Activated effector memory CD4-positive, alpha-beta T cell treated with Interleukin-2 at 50 U/mL for 16 hours (primary cell): ENCODE data around the gene TRAIP.

Experiments
- DNase-seq: peaks from one replicate; pipeline ENCODE4 v3.0.0-alpha.2; 2020

Gene TRAIP

DNA sequence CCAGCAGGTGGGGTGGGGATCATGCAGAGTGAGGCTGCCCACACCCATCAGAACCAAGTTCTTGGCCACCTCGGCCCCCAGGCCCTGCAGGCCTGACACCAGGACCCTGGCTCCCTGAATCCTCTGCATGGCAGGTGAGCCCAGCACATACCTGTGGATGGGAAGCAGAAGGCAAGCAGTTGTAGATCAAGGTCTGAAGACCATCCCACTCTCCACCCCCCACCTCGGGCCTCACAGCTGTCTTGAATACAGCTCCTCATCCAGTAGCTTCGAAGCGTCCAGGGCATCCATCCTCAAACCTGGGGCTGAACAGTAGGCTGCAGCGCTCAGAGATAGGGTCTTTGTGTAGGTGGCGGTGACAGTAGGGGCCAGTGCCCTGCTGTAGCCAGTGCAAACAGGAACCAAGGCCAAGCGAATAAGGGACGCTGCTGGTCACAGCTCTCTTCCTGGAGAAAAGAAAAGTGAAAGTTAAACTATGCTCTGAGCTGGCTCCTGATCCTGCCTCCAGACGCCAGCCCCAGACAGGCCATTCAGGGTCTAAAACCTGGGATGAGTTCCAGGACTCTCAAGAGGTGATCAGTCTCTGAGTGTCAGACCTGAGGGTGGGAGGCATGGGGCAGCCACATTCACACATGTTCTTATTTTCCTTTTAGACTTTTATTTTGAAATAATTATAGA lies 42.7 kb downstream of the TRAIP start, which contains the start of gene UBA7:
Gene UBA7 (minus strand): TSS at position 457 of the 678 bp plus-strand sequence. CDS start 166 bp downstream, at position 291.
- DNase-seq = peak; percentile 24

DNA sequence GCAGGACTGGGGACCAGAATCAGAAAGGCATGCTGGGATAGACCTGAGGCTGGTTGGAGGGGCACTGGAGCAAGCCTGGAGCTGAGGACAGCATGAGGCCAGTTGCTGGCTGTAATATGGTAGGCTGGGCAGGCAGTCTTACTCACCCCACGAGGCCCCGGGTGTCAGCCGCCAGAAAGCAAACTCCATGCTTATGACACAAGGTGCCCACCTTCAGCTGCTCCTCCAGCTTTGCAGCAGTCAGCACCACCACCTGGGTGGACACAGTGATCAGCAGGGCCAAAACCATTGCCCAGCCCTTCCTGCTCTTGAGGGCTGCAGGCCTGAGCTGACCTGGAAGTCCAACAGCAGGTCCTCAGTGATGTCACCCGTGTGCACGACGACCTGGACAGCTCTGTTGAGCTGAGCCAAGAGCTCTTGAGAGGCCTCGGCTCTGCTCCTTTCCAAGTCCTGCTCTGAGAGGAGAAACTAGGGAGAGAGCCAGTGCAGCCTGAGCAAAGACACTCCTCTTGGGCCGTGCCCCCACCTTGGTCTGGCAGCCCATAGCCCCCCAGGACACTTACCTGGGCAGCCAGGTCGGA lies 43.4 kb downstream of the TRAIP start:
- DNase-seq = no peak

DNA sequence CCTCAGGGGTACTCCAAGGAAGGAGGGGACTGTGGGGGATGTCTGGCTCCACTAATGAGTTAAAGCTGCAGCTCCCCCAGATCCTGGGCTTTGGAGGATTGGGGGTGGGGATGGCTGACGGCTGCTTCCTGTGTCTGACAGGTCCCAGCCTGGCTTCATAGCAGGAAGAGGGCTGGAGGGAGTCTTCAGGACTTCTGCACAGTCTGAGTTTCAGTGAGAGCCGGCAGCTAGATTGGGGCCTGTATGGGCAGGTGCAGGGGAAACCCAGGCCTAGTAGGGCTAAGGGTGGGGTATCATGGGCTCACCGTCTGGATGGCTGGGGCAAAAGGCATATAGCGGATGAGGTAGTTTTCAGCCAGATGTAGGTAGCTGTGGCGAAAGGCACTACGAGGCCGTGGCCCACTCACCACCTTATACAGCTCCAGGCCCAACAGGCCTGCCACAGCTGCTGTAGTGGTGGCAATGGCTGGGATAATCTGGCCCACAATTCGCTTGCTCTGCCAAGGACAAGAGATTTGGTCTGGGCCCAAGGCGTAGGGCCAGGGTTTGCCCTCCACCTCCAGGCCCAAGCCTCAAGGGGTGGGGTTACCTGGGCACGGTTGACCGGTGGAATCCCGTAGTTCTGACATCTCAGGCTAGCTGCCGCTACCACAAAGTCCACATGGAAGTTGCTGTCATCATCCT lies 48.8 kb downstream of the TRAIP start:
- DNase-seq = no peak

DNA sequence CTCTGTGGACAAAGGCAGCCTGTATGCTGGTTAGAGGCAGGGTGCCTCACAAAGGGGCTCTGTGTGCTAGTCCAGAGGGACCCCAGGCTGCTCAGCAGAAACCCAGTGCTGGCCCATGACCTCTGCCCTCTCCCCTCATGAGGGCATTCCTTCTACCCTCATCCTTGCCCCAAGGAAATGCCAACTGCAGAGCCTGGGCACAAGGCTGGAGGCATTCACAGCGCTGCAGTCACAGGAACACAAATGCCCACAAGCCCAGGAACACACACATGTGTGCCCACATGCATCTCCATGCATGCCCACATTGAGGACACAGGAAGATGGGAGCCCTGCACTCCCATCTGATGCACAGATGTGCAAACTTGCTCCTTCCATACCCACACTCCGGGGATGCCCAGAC lies 49.5 kb downstream of the TRAIP start:
- DNase-seq = no peak

DNA sequence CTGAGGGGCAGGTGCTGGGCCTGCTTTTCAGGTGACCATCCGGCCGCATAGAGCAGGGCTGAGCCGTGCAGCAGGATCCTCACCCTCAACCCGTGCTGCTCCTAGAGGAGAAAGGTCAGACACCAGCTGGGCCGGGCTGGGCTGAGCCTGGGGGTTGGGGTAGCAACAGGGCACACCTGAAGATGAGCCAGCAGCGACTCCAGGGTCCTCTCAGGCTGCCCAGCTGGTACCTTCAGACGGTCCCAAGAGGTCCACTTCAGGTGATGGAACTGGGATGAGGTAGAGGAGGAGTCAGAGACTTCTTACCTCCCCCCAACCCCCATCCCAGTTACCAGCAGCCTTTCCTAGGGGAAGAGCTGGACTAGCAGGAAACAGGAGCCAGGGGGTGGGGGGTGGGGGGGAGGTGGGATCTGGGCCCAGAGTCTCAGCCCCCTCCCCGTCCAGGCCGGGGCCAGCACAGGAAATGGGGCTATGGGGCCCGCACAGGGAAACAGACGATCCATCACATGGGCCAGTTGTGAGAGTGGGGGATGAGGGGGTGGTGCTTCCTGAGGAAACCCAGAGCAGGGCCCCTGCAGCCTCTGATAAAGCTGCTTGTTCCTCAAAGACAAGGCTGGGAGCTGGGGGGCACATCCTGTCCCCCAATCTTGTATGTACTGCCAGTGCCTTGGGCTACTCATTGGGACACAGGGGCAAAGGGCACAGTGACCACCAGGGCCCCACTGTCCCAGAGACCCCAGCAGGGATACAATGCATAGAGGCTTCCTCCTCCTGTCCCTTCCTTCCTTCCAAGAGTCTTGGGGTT lies 50.3 kb downstream of the TRAIP start:
- no peak for DNase-seq

DNA sequence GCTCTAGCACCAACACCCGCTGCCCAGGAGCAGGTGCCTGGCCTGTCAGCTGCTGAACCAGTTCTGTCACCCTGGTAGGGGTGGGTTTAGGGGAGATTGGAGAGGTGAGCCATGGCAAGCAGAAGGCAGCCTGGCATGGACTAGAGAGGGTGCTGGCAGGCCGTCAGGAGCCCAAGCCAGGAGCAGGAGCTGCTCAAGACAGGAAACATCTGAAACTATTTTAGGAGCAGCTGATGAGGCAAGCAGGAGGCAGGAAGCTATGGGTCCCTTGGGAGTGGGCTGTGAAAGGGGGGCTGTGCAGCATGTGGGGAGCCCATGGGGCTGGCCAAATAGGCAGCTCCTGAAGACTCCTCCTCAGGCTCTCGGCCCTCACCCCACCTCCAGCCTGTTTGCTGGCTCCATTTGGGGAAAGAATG lies 51.0 kb downstream of the TRAIP start:
- DNase-seq = no peak

DNA sequence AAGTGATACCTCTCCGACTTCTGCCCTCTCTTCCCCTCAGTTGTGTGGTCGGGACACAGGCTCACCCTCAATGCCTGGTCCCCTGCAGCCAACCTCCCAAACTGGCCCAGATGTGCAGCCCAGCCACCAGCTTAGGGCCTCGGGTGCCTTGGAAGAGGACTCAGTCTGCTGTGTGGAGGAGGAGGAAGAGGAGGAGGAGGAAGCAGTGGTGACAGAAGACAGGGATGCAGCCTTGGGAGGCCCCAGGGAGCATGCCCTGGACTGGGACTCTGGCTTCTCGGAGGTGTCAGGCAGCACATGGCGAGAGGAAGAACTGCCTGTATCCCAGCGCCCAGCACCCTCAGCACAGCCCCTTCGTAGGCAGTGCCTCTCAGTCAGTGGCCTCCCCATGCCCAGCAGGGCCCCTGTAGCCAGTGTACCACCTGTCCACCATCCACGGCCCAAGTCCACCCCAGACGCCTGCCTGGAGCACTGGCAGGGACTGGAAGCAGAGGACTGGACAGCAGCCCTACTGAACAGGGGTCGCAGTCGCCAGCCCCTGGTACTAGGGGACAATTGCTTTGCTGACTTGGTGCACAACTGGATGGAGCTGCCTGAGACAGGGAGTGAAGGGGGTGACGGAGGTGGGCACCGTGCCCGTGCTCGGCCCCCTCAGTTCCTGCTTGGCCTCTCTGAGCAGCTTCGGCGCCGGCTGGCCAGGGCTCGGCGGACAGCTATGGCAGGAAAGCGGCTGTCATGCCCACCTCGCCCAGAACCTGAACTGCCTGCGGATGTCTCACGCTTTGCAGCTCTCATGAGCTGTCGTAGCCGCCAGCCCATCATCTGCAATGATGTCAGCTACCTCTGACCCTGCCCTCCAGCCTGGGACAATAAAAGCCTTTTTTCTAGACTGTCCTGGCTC lies 52.0 kb downstream of the TRAIP start:
- no peak for DNase-seq

DNA sequence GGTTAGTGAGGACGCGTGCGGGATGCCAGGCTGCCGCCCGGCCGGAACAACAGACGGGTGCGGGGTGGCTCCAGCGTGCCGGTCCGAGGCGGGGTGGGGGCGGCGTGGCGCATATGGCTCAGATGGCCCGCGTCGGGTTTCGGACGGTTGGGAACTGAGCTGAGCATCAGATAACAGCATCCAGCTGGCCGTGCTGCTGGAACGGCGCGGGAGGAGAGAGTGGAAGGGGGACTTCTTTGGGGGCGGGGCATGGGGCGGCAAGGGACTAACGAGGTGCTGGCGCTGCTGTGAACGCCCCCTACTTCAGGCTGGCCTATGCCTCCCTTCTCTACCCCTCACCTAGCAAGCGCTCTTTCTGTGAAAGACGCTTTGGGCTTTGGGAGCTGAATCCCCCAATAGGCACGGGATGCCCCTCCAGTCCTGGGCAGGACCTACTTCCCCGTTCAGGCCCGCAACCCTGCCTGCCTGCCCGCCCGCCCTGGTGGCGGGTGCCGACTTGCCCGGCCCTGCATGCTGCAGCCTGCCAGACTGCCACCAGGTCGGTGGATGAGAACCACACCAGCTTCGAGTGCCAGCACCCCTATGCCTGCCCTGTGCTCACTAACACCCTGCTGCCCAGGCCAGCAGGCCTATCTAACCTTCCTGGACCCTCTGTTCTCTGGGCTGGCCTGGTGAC lies 52.8 kb downstream of the TRAIP start:
- DNase-seq = peak; percentile 25

DNA sequence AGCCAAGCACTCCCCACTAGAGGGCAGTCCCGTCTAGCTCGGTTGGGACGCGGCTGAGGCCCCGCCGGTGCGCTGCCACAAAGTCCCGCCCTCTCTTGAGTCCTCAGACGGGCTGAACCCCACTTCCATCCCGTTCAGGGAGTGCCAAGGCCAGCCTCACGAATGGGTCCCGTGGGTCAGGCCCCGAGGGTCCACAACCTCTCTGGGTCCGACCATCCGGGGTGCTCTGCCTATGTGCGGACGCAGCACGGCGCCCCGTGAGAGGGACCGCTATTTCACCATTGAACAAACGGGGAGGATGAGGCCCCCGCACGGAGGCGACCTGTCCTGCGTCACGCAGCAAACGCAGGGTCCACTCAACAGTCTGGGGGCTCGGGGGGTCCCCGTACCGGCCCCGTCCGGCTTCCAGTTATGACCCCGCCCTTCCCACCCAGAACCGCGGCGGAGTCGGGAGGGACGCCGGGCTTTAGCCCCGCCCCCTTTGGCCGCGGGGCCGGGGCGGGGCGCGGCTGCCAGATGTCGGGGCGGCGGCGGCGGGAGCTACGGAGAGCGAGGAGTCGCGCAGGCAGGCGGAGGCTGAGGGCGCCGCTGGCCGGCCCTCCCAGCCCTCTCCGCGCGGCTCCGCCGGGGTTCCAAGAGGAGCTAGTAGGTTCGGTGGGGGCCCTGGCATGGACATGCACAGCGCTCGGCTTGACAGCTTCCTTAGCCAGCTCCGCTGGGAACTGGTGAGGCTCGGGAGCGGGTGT lies 53.5 kb downstream of the TRAIP start, which contains the start of gene INKA1:
Gene INKA1 (plus strand): TSS at position 543 of the 746 bp plus-strand sequence. CDS start 132 bp downstream, at position 675.
- peak; percentile 81 for DNase-seq

DNA sequence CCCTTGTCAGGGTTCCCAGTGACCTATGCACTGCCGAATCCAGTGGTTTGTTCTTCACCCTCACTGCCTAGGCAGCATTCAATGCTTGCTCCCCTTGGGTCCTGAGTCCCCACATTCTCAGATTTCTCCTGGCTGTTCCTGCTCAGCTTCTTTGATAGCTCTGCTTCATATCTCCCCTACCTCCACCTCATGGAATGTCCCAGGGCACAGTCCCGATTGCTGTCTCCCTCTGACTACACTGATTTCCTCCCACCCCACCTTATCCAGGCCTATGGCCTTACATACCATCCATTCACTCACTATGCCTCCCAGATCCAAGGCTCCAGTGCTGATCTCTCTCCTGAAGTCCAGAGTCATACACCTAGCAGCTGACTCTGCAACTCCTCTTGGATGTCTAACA lies 55.2 kb downstream of the TRAIP start:
- DNase-seq = no peak

DNA sequence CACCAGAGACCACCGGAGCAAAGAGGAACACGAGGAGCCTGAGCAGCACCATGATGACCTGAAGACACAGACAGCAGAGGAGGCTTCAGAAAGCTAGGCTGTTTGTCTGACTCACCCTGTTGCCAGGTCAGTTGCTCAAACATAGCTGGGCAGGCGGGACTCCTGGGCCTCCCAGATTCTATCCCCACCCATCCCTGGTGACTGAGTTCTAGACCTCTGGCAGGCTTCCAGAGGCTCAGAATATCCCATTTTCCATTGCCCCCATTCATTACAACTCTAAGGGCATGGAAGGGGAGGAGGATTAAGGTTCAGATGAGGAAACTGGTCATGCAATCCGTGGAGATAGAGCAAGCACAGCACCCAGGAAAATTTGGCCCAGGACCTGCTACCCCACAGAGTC lies 56.6 kb downstream of the TRAIP start, which contains the start of gene CDHR4:
Gene CDHR4 (minus strand): TSS at position 113 of the 400 bp plus-strand sequence. CDS start 61 bp downstream, at position 52.
- no peak for DNase-seq

DNA sequence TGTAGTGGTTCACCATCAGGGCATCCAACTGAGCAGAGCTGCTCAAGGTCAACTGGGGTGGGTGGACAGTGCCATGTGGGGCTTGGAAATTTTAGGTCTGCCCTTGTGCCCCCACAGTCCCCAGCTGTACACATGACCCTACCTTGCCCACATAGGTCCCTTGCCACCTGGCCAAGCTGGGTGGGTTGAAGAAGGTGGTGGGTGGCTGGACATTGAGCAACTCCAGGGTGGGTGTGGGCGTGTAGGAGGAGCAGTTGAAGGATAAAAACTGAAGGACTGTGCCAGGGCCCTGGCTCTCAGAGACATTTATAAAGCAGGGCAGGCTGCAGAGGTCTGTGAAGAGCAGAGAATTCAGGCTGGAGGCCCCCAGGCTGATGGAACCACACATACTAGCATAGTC lies 57.3 kb downstream of the TRAIP start:
- DNase-seq = no peak

DNA sequence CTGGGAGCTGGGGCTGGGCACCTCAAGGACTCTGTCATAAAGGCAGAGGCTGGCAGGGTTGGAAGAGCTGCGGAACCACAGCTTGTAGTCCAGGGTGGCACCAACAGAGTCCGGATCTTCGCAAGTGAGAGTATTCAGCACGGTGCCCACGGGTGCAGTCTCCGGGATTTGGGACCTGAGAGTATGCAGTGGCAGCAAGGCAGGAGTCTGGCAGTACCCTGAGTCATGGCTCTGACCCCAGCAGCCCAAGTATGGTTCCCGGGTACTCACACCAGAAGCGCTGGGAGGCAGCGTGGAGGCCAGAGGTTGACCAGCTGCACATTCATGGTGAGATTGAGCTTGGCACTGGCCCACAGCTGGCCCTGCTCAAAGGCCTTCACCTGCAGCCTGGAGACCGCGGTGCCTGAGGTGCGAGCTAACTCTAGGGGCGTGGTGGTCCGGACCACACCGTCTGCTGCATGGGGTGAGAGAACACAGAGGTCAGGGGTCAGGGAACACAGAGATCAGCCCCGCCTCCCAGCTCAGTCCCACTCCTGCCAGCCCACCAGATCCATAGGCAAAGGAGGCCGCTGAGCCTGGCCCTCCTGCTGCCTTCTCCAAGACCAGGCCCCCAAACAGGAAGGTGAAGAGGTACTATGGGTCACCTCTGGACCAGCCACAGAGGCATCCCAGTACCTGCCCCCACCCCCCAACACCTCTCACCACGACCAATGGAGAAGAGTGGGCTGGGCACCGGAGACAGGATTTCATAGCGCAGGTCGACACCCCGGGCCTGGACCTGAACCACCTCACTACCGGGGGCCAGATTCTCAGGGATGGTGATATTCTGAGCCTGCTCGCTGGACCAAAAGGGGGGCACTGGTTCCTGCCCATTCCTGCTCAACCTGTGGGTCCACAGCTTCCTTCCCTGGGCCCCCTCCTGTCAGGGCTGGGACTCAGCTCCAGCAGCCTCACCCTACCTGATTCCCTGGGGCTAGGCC lies 61.1 kb downstream of the TRAIP start:
- DNase-seq = no peak

DNA sequence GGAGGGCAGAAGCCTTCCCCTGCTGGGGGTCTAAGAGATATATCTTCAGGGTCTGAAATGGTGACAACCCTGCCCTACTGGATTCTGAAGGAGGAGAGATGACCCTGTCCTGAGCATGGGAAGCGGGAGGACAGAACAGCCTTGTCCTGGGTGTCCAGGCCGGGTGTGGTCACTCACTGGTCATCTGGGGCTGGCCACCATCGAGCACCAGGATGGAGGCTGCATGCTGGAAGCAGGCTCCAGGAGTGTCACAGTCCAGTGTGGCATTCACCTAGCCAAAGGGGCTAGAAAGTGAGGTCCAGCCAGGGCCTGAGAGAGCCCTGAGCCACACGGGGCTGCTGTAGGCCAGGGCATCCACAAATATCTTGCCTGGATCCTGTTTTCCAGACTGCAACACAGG lies 61.9 kb downstream of the TRAIP start:
- DNase-seq = no peak

DNA sequence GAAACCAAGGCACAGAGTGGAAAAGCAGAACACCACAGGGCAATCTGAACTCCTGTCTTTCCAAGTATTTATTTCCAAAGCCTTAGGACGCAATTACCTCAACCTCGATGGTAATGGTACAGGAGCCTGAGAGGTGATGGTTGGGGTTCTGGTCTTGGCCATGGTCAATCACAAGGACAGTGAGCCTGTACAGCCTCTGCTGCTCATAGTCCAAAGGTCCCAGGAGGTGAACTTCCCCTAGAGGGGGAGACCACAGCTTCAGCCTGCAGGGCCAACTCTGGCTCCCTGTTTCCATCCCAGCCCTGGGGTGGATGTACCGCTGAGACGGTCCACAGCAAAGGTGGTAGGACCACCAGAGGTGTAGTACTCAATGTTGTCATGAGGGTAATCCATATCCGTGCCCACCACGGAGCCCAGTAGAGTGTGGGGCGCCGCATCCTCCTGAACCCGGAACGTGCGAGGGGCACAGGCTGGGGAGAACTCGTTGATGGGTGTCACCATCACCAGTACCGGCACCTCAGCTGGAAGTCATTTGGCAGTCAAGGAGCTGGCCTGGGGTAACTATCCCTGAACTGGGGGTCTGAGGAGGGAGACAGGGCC lies 62.8 kb downstream of the TRAIP start:
- no peak for DNase-seq

DNA sequence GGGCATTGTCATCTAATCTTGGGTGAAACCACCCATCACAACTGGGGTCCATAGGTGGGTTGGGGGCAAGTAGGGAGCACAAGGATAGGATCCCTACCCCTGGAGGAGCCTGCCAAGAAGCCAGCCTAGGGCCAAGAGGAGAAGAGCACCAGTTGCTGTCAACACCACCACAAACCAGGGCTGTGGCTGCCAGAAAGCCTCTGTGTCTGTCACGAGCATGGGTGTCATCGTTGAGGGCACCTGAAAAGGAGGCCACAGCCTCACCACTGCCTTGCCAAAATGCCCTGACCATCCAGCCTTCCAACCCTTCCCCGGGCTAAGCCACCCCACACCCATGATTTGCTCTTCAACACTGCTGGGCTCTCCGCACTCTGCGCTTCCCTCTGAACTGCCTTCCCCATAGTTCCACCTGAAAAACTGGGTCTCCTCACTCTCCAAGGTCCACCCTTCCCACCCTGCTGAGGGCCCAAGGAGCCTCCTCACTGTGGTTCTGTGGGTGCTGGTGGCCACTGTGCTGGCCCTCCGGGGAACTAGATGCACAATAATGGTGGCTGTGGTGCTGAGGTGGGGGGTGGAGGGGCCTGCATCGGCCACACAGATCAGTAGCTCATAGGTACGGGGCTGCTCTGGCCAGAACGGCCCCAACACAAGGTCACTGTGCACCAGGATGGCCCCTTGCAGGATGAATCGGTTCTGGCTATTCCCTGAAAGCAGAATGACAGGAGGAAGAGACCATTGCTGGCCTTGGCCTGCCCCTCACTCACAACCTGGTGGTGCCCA lies 63.8 kb downstream of the TRAIP start:
- no peak for DNase-seq

DNA sequence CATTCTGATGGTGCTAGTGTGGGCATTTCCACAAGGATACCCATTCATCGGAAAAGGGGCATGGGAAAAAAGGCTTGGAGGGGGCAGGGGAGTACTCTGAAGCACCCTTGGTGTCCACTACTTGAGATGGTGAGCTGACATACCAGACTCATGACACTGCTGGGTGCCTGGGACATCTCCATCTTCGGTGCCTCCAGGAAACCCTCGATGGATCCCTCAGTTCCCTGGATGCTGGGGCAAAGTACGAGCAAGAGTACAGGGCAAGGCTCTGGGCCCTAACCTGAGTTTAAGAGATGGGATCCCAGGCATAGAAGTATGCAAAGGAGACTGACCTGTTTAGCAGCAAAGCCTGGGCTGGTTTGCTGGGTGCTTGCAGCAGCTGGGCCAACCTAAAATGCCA lies 64.8 kb downstream of the TRAIP start:
- no peak for DNase-seq
